Islet of Langerhans (tissue), 1 donor: Measurements from ENCODE around the gene MRPS25.

ENCODE experiments used
- FAIRE-seq: peaks from one replicate; lab custom pipeline; 2011; peaks lifted over from hg19 to GRCh38; lab: Jason Lieb, UNC

MRPS25 gene

DNA sequence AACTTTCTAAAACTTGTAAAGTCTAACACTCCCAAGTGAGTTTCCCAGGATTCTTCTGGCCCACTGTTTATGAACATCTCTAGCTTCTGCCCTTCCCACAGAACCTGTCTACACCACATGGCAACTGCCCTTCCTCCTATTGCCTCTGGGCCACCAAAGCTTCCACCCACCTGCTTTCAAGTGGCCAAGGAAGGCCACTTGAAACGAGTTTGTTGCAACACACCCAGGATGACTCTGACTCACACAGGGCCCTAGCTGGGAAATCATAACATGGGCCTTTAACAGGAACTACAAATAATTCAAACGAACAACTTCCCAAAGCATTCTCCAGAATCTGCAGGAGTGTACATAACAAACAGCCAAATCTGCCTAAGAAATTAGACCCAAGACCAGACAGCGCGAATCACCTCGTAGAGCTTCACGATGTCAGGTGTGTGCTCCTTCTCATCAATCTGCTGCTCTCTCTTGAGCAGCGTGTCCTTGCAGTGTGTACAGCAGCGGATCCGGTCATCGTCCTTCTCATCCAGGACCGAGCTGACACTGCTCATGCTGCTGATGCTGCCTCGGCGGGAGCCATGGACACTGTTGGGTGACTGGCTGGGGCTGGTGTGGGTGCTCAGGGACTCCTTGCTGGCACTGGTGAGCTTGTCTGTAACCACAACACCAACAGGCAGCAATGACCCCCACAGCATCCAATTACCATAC is 17.0 kb upstream of the MRPS25 start:
- FAIRE-seq, result no peak

DNA sequence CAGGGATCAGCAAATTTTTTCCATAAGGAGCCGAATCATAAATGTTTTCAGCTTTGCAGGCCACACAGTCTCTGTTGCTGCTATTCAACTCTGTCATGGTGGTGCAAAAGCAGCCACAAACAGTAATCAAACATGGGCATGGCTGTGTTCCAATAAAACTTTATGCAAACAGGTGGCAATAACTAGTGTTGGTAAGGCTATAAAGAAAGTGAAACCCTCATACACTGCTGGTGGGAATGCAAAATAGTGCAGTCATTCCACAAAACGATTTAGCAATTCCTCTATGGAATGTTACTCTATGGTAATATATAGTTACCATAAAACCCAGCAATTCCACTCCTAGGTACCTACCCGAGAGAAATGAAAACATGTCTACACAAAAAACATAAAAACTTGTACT is 14.0 kb upstream of the MRPS25 start:
- FAIRE-seq, result no peak

DNA sequence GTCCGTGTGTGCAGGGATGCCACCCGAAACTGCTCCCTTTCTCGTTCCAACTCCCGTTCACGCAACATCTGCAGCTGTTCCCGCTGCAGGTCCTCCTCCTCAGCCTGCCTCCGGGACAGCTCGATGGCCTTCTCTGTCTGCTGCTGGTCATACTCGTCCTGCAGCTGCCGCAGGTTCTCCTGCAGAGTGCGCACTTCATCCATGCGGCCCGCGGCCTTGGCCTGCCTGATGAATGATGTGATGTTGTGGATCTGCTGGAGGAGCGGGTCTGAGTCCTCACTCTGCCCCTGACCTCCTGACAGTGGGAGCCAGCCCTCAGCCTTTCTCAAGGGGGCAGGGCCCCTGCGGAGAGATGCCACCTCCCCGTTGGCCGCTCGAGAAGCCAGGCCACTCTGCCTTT is 9.4 kb upstream of the MRPS25 start:
- no peak for FAIRE-seq

DNA sequence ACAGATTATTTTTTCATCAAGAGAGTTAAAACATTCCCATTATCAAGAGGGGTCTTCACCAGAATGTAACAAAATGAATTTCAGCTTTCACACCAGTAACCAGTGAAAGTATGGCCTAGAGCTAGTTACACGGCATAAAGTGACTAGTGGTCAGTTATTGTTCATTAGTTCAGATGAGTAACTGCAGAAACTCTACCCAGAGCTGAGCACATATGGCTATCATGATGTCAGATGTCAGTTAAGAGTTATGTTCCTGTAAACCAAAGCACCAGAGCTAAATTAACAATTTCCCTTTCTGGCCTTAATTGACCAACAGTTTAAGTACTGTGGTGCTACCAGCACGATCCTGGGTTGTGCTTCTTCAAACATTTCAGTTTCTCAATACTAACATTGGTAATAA is 6.6 kb upstream of the MRPS25 start:
- no peak for FAIRE-seq

DNA sequence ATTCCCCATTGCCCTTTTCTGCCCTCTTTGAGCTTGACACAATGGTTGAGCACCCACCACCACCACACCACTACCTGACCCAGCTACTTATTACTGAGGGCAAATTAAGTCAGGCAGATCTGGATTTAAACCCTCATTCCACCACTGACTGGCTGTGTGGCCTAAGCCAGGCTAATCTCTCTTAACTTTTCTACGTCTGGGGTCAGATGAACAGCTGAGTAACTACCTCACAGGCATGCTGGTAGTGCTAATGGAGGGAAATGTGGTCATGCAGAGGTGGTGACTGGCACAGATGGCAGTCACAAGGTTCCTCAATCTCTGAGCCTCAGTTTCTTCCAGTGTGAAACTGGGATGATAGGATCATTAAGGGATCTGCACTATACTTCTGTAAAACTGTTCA is 4.3 kb upstream of the MRPS25 start:
- no peak for FAIRE-seq

- FAIRE-seq, result no peak
Measured at GRCh38 chr3:15066467-15066866, 1.4 kb upstream of the MRPS25 start.

DNA sequence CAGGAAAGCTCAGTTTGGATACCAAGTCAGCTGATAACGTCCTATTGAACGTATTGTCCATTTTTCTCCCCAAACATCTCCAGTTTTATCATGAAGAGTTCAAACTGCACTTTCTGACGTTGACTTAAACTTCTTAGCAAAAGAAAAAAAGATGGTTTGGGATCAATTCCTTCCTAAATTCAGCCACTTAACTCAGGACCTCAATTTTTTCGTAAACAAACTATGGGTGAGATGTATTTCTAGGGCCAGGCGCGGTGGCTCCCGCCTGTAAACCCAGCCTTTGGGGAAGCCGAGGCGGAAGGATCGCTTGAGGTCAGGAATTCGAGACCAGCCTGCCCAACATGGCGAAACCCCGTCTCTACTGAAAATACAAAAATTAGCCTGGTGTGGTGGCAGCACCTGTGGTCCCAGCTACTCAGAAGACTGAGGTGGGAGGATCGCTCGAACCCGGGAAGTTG is 464 bp upstream of the MRPS25 start:
- FAIRE-seq, result no peak

DNA sequence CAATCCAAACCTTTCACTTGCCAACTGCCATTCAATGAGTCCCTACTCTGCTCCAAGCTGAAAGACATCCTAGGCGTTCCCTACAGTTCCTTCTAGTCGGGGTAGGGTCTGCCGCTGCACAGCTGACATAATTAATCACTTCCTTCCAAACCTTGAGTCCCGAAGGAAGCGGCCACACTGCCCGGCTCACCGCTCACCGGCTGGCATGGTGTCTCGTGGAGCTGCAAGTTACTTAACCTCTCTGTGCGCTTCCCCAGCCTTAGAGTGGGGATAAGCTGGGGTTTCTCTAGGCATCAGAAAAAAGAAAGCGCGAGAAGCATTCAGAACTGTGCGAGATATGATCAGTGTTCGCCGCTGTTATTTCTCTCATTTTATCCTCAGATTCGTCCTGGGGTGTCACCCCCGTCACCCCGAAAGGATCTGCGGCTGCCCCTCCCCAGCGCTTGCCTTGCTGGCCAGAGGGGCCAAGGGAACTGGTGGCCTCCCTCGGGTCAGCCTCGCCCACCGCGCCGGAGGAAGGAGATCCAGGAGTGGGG is 748 bp downstream of the MRPS25 start:
- FAIRE-seq, result no peak

GRCh38 chr3:15063656-15064286 is 1.3 kb downstream of the MRPS25 start:
- FAIRE-seq, result no peak

DNA sequence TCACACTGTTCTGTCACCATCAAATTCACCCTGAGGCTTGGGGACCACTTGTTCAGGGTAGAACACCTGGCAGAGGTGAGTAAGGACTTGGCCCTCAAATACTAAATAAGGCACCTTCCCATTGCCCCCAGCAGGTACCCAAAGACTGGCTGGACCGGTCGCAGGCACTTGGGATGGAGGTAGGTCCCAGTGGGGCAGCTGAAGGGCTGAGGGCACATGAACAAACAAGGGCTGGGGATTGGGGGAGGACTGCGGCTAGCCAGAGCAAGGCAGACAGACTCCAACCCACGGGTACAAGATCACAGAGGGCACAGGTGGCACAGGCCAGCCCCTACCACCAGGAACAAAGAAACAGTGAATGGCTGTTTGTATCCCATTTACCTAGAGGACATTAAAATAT is 1.9 kb downstream of the MRPS25 start:
- FAIRE-seq, result no peak

DNA sequence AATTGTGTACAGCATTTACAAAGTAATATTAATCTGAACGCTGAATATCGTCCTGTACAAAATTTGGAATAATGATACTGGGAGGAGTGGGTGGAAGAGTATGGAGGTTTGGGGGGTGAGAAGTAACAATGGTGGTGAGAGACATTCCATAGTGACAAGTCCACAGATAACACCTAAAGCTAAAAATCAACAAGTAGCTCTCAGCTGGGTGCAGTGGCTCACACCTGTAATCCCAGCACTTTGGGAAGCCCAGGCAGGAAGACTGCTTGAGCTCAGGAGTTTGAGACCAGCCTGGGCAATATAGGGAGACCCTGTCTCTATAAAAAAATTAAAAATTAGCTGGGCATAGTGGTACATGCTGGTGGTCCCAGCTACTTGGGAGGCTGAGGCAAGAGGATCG is 5.1 kb downstream of the MRPS25 start:
- no peak for FAIRE-seq

GRCh38 chr3:15056676-15057404 is 8.3 kb downstream of the MRPS25 start:
- FAIRE-seq, result no peak

DNA sequence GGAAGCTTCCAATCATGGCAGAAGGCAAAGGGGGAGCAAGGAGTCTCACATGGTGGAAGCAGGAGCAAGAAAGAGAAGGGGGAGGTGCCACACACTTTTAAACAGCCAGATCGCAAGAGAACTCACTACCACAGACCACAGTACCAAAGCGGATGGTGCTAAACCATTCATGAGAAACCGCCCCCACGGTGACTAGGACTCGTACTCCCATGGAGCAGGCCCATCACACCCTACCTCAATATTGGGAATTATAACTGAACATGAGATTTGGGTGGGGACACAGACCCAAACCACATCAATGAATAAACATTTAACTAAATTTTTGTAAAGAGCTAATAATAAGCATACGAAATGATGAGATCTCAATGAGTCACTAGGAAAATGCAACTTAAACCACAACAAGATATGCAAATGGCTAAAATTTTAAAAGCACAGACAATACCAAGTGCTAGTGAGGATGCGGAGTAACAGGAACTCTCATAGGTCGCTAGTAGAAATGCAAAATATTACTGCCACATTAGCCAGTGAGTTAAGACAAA is 10.0 kb downstream of the MRPS25 start:
- no peak for FAIRE-seq

DNA sequence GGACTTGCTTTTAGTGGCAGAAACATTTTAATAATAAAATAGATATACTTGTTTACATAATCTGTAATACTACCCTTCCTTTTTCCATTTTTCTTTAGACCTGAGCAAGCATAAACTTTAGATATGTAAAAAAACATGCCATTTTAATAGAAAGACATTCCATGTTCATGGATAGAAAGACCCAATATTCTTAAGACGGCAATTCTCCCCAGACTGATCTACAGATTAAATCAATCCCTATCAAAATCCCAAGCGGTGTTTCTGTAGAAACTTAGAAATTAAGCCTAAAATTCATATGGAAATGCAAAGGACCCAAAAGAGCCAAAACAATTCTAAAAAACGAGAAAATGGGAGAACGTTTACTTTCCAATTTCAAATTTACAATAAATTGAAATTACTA is 11.6 kb downstream of the MRPS25 start:
- no peak for FAIRE-seq

- FAIRE-seq, result no peak
Measured at GRCh38 chr3:15052335-15053242, 12.5 kb downstream of the MRPS25 start.

GRCh38 chr3:15051531-15051930 is 13.6 kb downstream of the MRPS25 start:
- no peak for FAIRE-seq

DNA sequence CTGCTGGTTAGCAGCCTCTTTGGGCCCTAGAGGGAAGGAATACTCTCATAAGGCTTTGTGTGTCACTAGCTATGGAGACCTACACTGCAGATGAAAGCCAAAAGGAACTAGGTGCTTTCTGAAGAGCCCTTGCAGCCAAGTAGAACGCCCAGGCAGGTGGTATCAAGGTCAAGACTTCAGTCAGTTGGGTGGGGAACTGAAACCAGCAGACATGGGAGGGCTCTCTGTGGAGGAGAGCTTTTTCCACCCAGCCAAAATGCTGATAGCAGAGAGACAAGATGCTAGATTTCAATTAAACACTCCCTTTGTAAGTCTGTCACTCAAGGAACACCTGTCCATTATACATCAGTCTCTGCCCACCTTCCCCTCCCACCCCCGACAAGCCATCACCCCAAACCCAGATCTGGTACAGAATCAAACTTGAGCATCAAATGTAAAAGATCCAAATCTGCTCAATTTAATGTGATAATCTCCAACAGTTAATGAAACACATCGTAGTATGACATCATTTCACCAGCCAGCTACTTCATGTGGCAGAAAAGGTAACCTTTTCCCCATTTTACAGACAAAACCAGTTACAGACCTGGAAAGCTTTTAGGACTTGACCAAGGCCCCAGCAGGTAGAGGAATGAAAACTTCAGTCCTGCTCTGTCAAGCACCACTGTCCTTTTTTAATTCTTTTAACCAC is 14.6 kb downstream of the MRPS25 start:
- FAIRE-seq, result no peak

DNA sequence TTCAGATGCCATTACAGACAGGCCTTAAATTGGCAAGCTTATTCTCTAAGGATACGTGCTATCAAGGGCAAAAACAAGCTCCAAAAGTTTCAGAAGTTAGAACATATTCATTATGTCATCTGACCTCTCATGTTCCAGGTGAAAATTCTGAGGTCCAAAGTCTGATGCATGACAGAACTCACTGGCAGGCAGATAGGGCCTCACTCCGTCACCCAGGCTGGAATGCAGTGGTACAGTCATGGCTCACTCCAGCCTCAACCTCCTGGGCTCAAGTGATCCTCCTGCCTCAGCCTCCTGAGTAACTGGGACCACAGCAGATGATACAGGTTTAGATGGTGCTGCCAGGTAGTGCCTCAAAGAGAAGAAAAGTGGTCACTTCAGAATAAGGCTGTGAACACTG is 15.5 kb downstream of the MRPS25 start:
- no peak for FAIRE-seq

DNA sequence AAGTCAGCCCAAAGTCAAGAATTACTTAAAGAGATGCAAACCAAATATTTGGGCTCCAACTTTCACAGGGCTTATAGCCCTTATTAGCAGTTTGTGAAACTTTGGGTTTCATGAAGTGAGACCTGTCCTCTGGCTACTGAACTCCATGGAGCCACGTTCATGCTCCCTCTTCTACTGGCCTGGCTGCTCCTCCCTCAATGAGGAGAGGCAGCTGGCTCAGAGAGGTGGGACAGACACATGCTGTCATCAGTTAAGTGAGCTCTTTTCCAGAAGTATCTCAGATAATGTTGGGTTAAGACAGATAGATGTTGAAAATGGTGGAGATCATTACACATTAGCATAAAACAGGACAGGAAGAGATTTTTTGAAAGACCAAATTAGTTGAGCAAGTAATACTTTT is 19.4 kb downstream of the MRPS25 start:
- FAIRE-seq, result no peak

DNA sequence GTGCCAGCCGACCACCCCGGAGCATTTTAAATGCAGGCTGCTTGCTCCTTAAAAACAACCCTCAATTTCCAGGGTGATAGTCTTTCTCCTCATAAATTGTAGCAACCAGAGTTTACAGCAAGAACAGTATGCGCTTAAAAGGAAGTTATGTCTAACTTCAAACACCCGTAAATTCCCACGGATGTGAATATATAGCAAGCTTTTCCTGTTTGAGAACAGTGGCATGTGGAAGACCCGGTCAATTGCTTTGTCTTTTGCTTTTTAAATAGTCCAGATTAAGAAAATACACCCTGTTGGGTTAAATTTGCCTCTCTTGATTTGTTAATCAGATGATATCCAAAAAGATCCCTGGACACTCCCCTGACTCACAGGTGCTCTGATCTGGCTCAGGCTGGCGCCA is 20.8 kb downstream of the MRPS25 start:
- FAIRE-seq, result no peak

GRCh38 chr3:15043408-15044171 is 21.5 kb downstream of the MRPS25 start:
- no peak for FAIRE-seq
